GM20000 (cell line): ENCODE results near the gene POMT2.

Experiments used
- DNase-seq: peaks from one replicate; pipeline ENCODE4 v3.0.0; 2012; ENCODE audit warnings: low spot score
- CTCF ChIP-seq: IDR thresholded peaks from 2 replicates; pipeline ENCODE4 v1.5.1; 2012; ENCODE audit warnings: mild to moderate bottlenecking, control low read depth; ENCODE audit errors: extremely low read depth, missing control alignments

The POMT2 gene

GRCh38 chr14:77306851-77307496 lies 13.7 kb downstream of the POMT2 start:
- no peak for DNase-seq

GRCh38 chr14:77306416-77306815 lies 14.3 kb downstream of the POMT2 start:
- TF ChIP-seq CTCF: no peak
- no peak for DNase-seq

More at GRCh38 chr14:77306851-77307496, 13.7 kb downstream of the POMT2 start:
- TF ChIP-seq CTCF: no peak

- TF ChIP-seq CTCF: no peak
- DNase-seq: no peak
Measured at GRCh38 chr14:77305696-77306095, 15.0 kb downstream of the POMT2 start.

GRCh38 chr14:77303417-77304156 lies 17.1 kb downstream of the POMT2 start:
- DNase-seq: no peak
- TF ChIP-seq CTCF: no peak

- no peak for DNase-seq
- TF ChIP-seq CTCF: no peak
Measured at GRCh38 chr14:77302926-77303325, 17.8 kb downstream of the POMT2 start.

GRCh38 chr14:77301103-77301502 lies 19.6 kb downstream of the POMT2 start:
- peak; percentile 62 for DNase-seq
- peak; percentile 83 for TF ChIP-seq CTCF

GRCh38 chr14:77299771-77300170 lies 20.9 kb downstream of the POMT2 start:
- no peak for DNase-seq
- TF ChIP-seq CTCF: no peak
